Naive thymus-derived CD8-positive, alpha-beta T cell (primary cell): ENCODE results near the gene MYRIP. TPM values are rescaled to one million over a fixed set of nuclear protein-coding genes. Genes with fewer than 3 reads are reported as not detected.

Source experiments
- ATAC-seq, 2 donors: fragments of 150-1000 bp; cut with Tn5 transposase in 1 of 2; sonication (Bioruptor Pico), chemical (Tn5 transposase) in 1 of 2; 1 replicate in 1 of 2; 2 replicates in 1 of 2; pipeline ENCODE4 v1.10.0; 2021; ENCODE audit warnings: mild to moderate bottlenecking in 2 of 2, moderate library complexity in 2 of 2
- POLR2A ChIA-PET: fragments of 350-600 bp; sonication (Branson Sonifier 250); formaldehyde crosslinking; loops from one replicate; lab custom pipeline; 2021; ENCODE audit warnings: antibody characterized with exemption; lab: Charles Lee
- DNase-seq, 10 donors: peaks; one replicate each; pipeline versions ENCODE4 v3.0.0 to v3.0.0-alpha.2; 2020 to 2022
- H3K27ac Mint-ChIP-seq, 10 donors: one replicate each; pipeline ENCODE4 v1.8.0; 2020 to 2022; ENCODE audit warnings: mild to moderate bottlenecking in 10 of 10, mixed read lengths in 10 of 10, moderate library complexity in 4 of 10, inconsistent platforms in 1 of 10
- H3K27me3 Mint-ChIP-seq, 5 donors: one replicate each; pipeline ENCODE4 v1.8.0; 2021 to 2022; ENCODE audit warnings: mixed read lengths in 5 of 5
- H3K36me3 Mint-ChIP-seq, 3 donors: one replicate each; pipeline ENCODE4 v1.8.0; 2020 to 2022; ENCODE audit warnings: mixed read lengths in 3 of 3, mild to moderate bottlenecking in 2 of 3, inconsistent platforms in 1 of 3
- H3K4me1 Mint-ChIP-seq, 4 donors: one replicate each; pipeline ENCODE4 v1.8.0; 2021 to 2022; ENCODE audit warnings: mixed read lengths in 4 of 4
- H3K4me3 Mint-ChIP-seq, 10 donors: one replicate each; pipeline ENCODE4 v1.8.0; 2020 to 2022; ENCODE audit warnings: mild to moderate bottlenecking in 10 of 10, mixed read lengths in 10 of 10, moderate library complexity in 6 of 10, inconsistent platforms in 1 of 10
- H3K9me3 Mint-ChIP-seq, 9 donors: one replicate each; pipeline ENCODE4 v1.8.0; 2020 to 2022; ENCODE audit warnings: mixed read lengths in 9 of 9, mild to moderate bottlenecking in 3 of 9, inconsistent platforms in 1 of 9, moderate library complexity in 1 of 9
- polyA plus RNA-seq, 3 donors: library from polyadenylated mRNA; unstranded; fragments of 300-500 nt; fragmentation: Illumina TruSeq; gene quantifications; one replicate each; pipeline ENCODE4 v1.2.3, GENCODE V29; 2021
- total RNA-seq, 8 experiments: library from RNA in 2 of 8; stranded (reverse) in 2 of 8; gene quantifications; one replicate each; pipeline ENCODE4 v1.2.3 and lab custom pipeline; 2021 to 2026

MYRIP gene
- total and polyA plus RNA-seq, 5 experiments from 2014 or later = 0.08 TPM; not detected in 4

GRCh38 chr3:40137591-40138295, 328.3 kb downstream of the MYRIP start:
- Mint-ChIP-seq H3K27ac (no peak overlapping the region), H3K4me3 (no peak overlapping the region), H3K36me3 (peaks cover 4 to 18% (median 5%) of the 10 kb centered on the region in 3 donors), H3K4me1 (no peaks in the 10 kb centered on the region), H3K9me3 (peaks cover 0 to 54% (median 17%) of the 10 kb centered on the region in 9 donors), H3K27me3 (peaks cover 3 to 12% (median 7%) of the 10 kb centered on the region in 5 donors)
- DNase-seq (no peak), ATAC-seq (no peak)
- POLR2A ChIA-PET = no interaction called here

- Mint-ChIP-seq H3K9me3 (peaks cover 0 to 21% (median 5%) of the 10 kb centered on the region in 9 donors), H3K27me3 (peaks cover 4 to 23% (median 9%) of the 10 kb centered on the region in 5 donors), H3K27ac (no peak overlapping the region), H3K4me3 (no peak overlapping the region), H3K36me3 (no peaks in the 10 kb centered on the region), H3K4me1 (no peaks in the 10 kb centered on the region)
- ATAC-seq (no peak), DNase-seq (no peak)
- POLR2A ChIA-PET = no interaction called here
Measured at GRCh38 chr3:40143283-40144090, 334.1 kb downstream of the MYRIP start.

- POLR2A ChIA-PET = no interaction called here
- no peaks in the 10 kb centered on the region for H3K4me1 Mint-ChIP-seq
- no peaks in the 10 kb centered on the region for H3K36me3 Mint-ChIP-seq
- DNase-seq (no peak), ATAC-seq (no peak)
- peaks cover 0 to 22% (median 7%) of the 10 kb centered on the region in 5 donors for H3K27me3 Mint-ChIP-seq
- no peak overlapping the region for H3K27ac Mint-ChIP-seq
- no peak overlapping the region for H3K4me3 Mint-ChIP-seq
- peaks cover 0 to 9% (median 3%) of the 10 kb centered on the region in 9 donors for H3K9me3 Mint-ChIP-seq
Measured at GRCh38 chr3:40148827-40149226, 339.4 kb downstream of the MYRIP start.

- H3K27ac Mint-ChIP-seq = no peak overlapping the region
- no peaks in the 10 kb centered on the region for H3K36me3 Mint-ChIP-seq
- H3K4me3 Mint-ChIP-seq = peak overlapping the region in 1 of 10 donors; percentile 29
- DNase-seq = no peak
- no peaks in the 10 kb centered on the region for H3K4me1 Mint-ChIP-seq
- peaks cover 0 to 9% (median 1%) of the 10 kb centered on the region in 5 donors for H3K27me3 Mint-ChIP-seq
- POLR2A ChIA-PET = no interaction called here
- peaks cover 0 to 10% (median 3%) of the 10 kb centered on the region in 9 donors for H3K9me3 Mint-ChIP-seq
- ATAC-seq = no peak
Measured at GRCh38 chr3:40152482-40153133, 343.2 kb downstream of the MYRIP start.

- POLR2A ChIA-PET = no interaction called here
- H3K4me3 Mint-ChIP-seq = no peak overlapping the region
- no peaks in the 10 kb centered on the region for H3K4me1 Mint-ChIP-seq
- peaks cover 0 to 33% (median 25%) of the 10 kb centered on the region in 9 donors for H3K9me3 Mint-ChIP-seq
- H3K27ac Mint-ChIP-seq = peak overlapping the region in 1 of 10 donors; percentile 53
- peaks cover 0 to 24% (median 3%) of the 10 kb centered on the region in 3 donors for H3K36me3 Mint-ChIP-seq
- ATAC-seq (no peak), DNase-seq (no peak)
- H3K27me3 Mint-ChIP-seq = peaks cover 0 to 6% (median 1%) of the 10 kb centered on the region in 5 donors
Measured at GRCh38 chr3:40160933-40161332, 351.5 kb downstream of the MYRIP start.

- H3K4me3 Mint-ChIP-seq = no peak overlapping the region
- peaks cover 0 to 24% (median 3%) of the 10 kb centered on the region in 3 donors for H3K36me3 Mint-ChIP-seq
- H3K27me3 Mint-ChIP-seq = peaks cover 0 to 7% (median 4%) of the 10 kb centered on the region in 5 donors
- H3K9me3 Mint-ChIP-seq = peaks cover 0 to 31% (median 23%) of the 10 kb centered on the region in 9 donors
- no peak for ATAC-seq
- no peak for DNase-seq
- POLR2A ChIA-PET = no interaction called here
- H3K4me1 Mint-ChIP-seq = no peaks in the 10 kb centered on the region
- H3K27ac Mint-ChIP-seq = no peak overlapping the region
Measured at GRCh38 chr3:40162616-40163015, 353.2 kb downstream of the MYRIP start.

- H3K4me1 Mint-ChIP-seq = peaks cover 0 to 3% (median 0%) of the 10 kb centered on the region in 4 donors
- no peak overlapping the region for H3K4me3 Mint-ChIP-seq
- POLR2A ChIA-PET = no interaction called here
- H3K27me3 Mint-ChIP-seq = peaks cover 0 to 11% (median 4%) of the 10 kb centered on the region in 5 donors
- H3K9me3 Mint-ChIP-seq = peaks cover 0 to 8% (median 2%) of the 10 kb centered on the region in 9 donors
- no peak for ATAC-seq
- no peak overlapping the region for H3K27ac Mint-ChIP-seq
- peaks cover 0 to 11% (median 3%) of the 10 kb centered on the region in 3 donors for H3K36me3 Mint-ChIP-seq
- DNase-seq = no peak
Measured at GRCh38 chr3:40166997-40167396, 357.6 kb downstream of the MYRIP start.

- Mint-ChIP-seq H3K27ac (no peak overlapping the region), H3K4me3 (no peak overlapping the region), H3K9me3 (peaks cover 0 to 7% (median 0%) of the 10 kb centered on the region in 9 donors), H3K4me1 (peaks cover 0 to 3% (median 0%) of the 10 kb centered on the region in 4 donors), H3K36me3 (peaks cover 0 to 5% (median 3%) of the 10 kb centered on the region in 3 donors), H3K27me3 (peaks cover 0 to 14% (median 4%) of the 10 kb centered on the region in 5 donors)
- ATAC-seq (no peak), DNase-seq (no peak)
- POLR2A ChIA-PET = no interaction called here
Measured at GRCh38 chr3:40167958-40168357, 358.5 kb downstream of the MYRIP start.

GRCh38 chr3:40169983-40170382, 360.6 kb downstream of the MYRIP start:
- ATAC-seq (no peak), DNase-seq (no peak)
- no peaks in the 10 kb centered on the region for H3K36me3 Mint-ChIP-seq
- peaks cover 0 to 8% (median 3%) of the 10 kb centered on the region in 5 donors for H3K27me3 Mint-ChIP-seq
- no peak overlapping the region for H3K4me3 Mint-ChIP-seq
- H3K27ac Mint-ChIP-seq = no peak overlapping the region
- peaks cover 0 to 3% (median 0%) of the 10 kb centered on the region in 4 donors for H3K4me1 Mint-ChIP-seq
- POLR2A ChIA-PET = no interaction called here
- H3K9me3 Mint-ChIP-seq = peaks cover 0 to under 1% (median 0%) of the 10 kb centered on the region in 9 donors

- POLR2A ChIA-PET = no interaction called here
- peaks cover 0 to 3% (median 0%) of the 10 kb centered on the region in 4 donors for H3K4me1 Mint-ChIP-seq
- H3K36me3 Mint-ChIP-seq = no peaks in the 10 kb centered on the region
- DNase-seq = no peak
- no peak for ATAC-seq
- no peak overlapping the region for H3K27ac Mint-ChIP-seq
- no peaks in the 10 kb centered on the region for H3K9me3 Mint-ChIP-seq
- peaks cover 0 to 8% (median 3%) of the 10 kb centered on the region in 5 donors for H3K27me3 Mint-ChIP-seq
- no peak overlapping the region for H3K4me3 Mint-ChIP-seq
Measured at GRCh38 chr3:40170395-40170794, 361.0 kb downstream of the MYRIP start.

GRCh38 chr3:40172560-40172959, 363.2 kb downstream of the MYRIP start:
- Mint-ChIP-seq H3K27ac (no peak overlapping the region), H3K27me3 (peaks cover 0 to 7% (median 2%) of the 10 kb centered on the region in 5 donors), H3K4me3 (no peak overlapping the region), H3K4me1 (peaks cover 0 to 3% (median 0%) of the 10 kb centered on the region in 4 donors), H3K36me3 (no peaks in the 10 kb centered on the region), H3K9me3 (no peaks in the 10 kb centered on the region)
- DNase-seq = no peak
- POLR2A ChIA-PET = no interaction called here
- ATAC-seq = no peak

GRCh38 chr3:40173227-40173721, 363.9 kb downstream of the MYRIP start:
- Mint-ChIP-seq H3K9me3 (no peaks in the 10 kb centered on the region), H3K36me3 (no peaks in the 10 kb centered on the region), H3K27me3 (peaks cover 0 to 7% (median 0%) of the 10 kb centered on the region in 5 donors), H3K4me3 (no peak overlapping the region), H3K27ac (no peak overlapping the region), H3K4me1 (peaks cover 0 to 3% (median 0%) of the 10 kb centered on the region in 4 donors)
- ATAC-seq = no peak
- POLR2A ChIA-PET = no interaction called here
- no peak for DNase-seq
